ENCODE results near the gene FAM117B.
"Not testable (repeated sequence)": the region's sequence is repeated elsewhere in the genome, so short reads cannot be mapped to it uniquely, and the experiment has no call there.

Gene FAM117B

DNA sequence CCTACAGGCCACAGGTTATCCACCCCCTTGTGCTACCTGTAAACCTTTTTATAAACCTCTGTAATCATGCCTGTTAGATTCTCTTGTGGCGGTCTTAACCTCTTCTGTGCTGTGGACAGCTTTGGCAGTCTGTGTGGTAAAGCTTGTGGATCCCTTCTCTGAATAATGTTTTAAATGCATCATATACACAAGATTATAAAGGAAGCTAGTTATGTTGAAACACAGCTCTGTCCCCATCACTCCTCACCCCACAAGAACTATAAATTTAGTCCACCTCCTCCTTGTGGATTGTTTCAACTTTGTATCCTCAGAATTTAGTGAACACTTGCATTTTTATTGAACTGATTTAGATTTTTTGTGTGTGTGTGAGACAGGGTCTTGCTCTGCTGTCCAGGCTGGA lies 129.1 kb downstream of the FAM117B start:
- DNase-seq: no peak

DNA sequence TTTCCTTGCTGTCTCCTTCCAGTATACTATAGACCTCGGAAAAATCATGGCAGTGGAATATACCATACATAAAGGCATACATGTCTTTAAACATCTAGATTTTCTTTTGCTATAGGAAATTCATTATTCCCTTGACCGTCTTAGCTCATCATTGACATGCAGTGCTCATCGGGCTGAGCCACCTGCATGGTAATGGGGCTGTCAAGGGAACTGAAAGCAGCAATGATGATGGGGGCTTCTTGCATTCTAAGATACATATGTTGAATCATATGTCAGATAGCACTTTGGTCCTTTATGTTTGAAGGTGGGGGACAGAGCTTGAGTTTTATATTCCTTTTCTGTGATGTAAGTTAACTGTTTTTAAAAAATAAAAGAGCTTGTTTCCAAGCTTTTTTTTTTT lies 130.2 kb downstream of the FAM117B start:
- DNase-seq: no peak

DNA sequence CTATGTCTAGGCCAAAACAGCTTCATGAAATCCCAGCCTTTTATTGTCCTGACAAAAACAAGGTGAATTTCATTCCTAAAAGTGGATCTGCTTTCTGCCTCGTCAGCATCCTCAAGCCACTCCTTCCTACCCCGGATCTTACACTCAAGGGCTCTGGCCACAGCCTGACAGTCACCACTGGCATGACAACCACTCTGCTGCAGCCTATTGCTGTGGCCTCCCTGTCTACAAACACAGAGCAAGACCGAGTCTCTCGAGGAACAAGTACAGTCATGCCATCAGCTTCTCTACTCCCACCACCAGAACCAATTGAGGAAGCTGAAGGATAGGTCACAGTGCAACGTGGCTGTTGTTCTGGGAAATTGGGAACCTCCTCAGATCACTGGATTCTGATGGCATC lies 130.7 kb downstream of the FAM117B start:
- no peak for DNase-seq

DNA sequence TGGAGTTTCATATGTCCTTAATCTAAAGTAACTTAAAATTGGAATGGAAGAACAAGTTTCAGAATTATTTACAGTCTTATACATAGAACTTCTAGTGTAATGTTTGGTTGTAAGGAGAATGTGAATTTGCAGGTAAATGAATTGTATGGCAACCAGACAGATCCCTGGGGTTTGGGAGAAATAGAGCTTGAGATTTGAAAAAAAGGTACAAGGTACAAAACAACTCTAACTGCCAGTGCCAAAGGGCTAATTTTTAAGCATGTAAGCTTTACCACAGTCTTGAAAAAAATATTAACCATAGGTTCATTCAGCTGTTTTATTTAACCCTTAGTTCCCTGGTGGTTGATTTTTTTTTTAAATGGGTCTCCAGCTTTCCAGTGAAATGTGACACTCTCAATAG lies 133.5 kb downstream of the FAM117B start:
- no peak for DNase-seq

DNA sequence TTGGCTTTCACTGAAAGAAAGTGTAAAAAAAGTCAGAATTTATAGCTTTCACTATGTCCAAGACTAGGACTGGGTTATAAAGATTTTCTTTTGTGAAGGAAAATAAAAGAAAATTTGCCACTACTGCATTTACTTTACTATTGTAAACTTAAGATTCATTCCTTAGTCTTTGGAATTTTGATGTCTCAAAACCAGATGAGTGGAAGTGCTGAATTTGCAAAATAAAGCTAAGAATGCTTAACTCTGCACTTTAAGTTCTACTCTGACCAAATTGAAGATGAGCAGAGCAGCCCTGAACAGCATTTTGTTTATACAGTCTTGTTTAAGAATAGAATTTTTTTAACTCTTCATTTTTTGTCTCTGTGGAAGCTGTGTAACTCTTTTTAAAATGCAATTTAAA lies 134.4 kb downstream of the FAM117B start:
- DNase-seq: no peak

GRCh38 chr2:202771336-202771735 lies 136.6 kb downstream of the FAM117B start:
- DNase-seq: no peak

- DNase-seq: no peak
These were observed 137.1 kb downstream of the FAM117B start for GRCh38 chr2:202771741-202772460.

GRCh38 chr2:202773301-202773973 lies 138.7 kb downstream of the FAM117B start:
- DNase-seq: no peak

- no peak for DNase-seq
These were observed 139.3 kb downstream of the FAM117B start for GRCh38 chr2:202774104-202774503.

DNA sequence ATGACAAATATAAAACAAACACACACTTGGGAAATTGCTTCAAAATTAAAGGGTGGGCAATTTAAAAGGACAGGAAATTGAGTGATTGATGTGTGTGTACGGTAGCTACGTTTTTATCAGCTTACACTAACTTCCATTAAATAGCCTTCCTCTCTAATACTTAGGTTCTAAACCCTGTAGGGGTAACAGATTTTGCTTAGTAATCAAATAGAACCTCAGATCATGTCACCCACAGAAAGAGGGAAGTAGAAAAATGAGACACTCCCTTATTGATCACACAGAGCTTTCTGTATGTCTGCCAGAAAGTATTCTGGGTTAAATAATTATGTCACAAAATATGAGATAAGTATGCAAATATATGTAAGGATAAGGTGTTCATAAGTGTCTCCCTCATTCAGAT lies 143.4 kb downstream of the FAM117B start:
- no peak for DNase-seq

GRCh38 chr2:202780514-202781021 lies 145.8 kb downstream of the FAM117B start:
- no peak for DNase-seq

DNA sequence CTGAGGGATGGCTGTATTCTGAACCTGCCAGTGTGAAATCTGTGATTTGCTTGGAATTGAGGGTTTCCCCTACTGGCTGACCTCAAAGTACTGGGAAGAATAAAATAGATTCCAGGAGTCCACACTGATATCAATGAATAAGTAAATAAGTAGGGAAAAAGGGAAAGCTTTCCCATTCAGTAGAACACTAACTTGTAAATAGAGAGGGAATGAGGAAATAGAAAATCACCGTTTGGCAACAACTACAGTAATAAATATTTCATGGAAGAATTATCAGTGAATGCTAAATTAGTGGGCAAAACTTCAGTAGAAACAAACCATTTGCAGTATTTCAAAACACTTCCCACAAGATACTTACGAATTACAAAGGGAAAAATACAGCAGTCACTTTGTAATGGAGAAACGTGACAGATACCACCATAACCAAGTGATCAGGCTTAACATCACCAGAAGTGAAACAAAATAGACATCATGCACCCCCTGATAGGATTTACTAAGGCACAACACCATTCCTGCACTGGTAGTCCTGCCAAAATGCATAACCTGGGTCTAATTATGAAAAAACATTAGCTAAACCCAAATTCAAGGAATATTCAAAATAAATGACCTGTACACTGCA lies 148.3 kb downstream of the FAM117B start:
- no peak for DNase-seq

GRCh38 chr2:202786842-202787241 lies 152.1 kb downstream of the FAM117B start:
- no peak for DNase-seq

DNA sequence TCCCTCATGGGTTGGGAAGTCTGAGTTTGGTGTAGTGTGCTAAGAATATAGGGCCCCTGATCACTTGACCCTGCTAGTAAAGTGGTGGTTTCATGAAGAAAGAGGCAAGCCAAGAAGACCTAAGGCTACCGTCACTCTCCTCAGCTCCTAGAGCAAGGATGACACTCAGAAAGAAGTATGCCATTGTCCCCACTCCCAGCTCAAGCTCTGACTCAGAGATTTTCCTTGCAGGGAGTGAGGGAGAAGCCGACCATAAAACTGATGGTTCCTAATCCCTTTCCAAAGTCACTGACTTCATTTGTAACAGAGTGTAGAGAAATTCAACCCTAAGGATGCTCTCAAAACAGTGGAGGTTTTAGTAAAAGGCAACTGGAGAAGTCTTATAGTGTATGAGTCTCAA lies 155.9 kb downstream of the FAM117B start:
- no peak for DNase-seq

GRCh38 chr2:202797944-202798343 lies 163.2 kb downstream of the FAM117B start:
- DNase-seq: no peak

DNA sequence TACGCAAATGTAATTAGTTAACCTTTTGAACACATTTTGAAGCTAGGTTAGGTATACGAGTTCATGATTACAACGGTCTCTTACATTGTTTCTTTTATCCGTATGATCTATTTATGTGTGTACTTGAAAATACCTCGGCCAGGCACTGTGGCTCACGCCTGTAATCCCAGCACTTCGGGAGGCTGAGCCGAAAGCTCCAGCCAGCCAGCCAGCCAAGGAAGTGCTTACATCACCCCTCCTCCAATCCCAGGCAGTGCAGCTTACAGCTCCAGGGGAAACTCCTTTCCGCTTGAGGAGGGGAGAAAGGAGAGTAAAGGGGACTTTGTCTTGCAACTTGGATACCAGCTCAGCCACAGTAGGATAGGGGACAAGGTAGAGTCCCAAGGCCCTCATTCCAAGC lies 171.1 kb downstream of the FAM117B start:
- DNase-seq: not testable (repeated sequence)

- not testable (repeated sequence) for DNase-seq
These were observed 172.8 kb downstream of the FAM117B start for GRCh38 chr2:202807431-202808138.

DNA sequence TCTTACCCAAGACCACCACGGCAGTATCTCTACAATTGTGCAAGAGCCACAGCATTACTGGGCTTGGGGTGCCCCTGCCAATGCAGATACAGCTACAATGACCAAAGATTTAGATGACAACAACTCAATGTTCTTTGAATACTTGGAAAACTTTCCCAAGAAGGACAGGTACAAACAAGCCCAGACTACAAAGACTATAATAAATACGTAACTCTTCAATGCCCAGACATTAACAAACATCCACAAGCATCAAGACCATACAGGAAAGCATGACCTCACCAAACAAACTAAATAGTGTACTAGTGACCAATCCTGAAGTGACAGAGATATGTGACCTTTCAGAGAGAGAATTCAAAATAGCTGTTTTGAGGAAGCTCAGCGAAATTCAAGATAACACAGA lies 174.0 kb downstream of the FAM117B start:
- no peak for DNase-seq

- no peak for DNase-seq
These were observed 178.6 kb downstream of the FAM117B start for GRCh38 chr2:202813387-202813786.

DNA sequence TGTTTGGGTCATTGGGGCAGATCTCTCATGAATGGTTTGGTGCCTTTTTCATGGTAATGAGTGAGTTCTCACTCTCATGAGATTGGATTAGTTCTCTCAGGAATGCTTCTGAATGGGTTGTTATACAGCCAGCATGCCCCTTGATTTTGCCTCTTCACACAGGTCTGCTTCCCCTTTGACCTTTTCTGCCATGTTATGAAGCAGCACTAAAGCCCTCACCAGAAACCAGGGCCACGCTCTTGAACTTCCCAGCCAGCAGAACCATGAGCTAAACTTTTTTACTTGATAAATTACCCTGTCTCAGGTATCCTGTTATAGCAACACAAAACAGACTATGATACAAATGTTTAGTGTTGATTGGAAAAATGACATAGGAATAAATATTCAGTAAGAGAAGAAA lies 179.5 kb downstream of the FAM117B start:
- no peak for DNase-seq

GRCh38 chr2:202815548-202816360 lies 181.0 kb downstream of the FAM117B start:
- no peak for DNase-seq

- DNase-seq: no peak
These were observed 183.0 kb downstream of the FAM117B start for GRCh38 chr2:202817771-202818170.

Measured in central memory CD4-positive, alpha-beta T cell (primary cell).